Calu3 (cell line): ENCODE measurements around the gene ULK4. TPM values are rescaled to one million over a fixed set of nuclear protein-coding genes. Genes with fewer than 3 reads are reported as not detected.

Experiments used
- BruUV-seq: library from RNA; stranded (reverse); fragments of 400-500 nt; replicated peaks from 2 replicates; lab custom pipeline; 2021; lab: Mats Ljungman, UMichigan
- CTCF ChIA-PET: fragments of 300-600 bp; sonication (Branson Sonifier 250); formaldehyde crosslinking; loops from one replicate; lab custom pipeline; 2022; ENCODE audit warnings: antibody characterized with exemption; lab: Charles Lee
- DNase-seq: peaks from one replicate; pipeline ENCODE4 v3.0.0; 2022
- H3K27ac Mint-ChIP-seq: one replicate; pipeline ENCODE4 v1.8.0; 2022; ENCODE audit warnings: mixed read lengths; ENCODE audit not compliant: unreplicated experiment
- H3K27me3 Mint-ChIP-seq: one replicate; pipeline ENCODE4 v1.8.0; 2022; ENCODE audit warnings: mixed read lengths; ENCODE audit not compliant: unreplicated experiment
- H3K36me3 Mint-ChIP-seq: one replicate; pipeline ENCODE4 v1.8.0; 2022; ENCODE audit warnings: mild to moderate bottlenecking, moderate library complexity, mixed read lengths; ENCODE audit not compliant: insufficient read depth, unreplicated experiment
- H3K4me1 Mint-ChIP-seq: one replicate; pipeline ENCODE4 v1.8.0; 2022; ENCODE audit warnings: mild to moderate bottlenecking, low read depth, mixed read lengths; ENCODE audit not compliant: unreplicated experiment
- H3K4me3 Mint-ChIP-seq: one replicate; pipeline ENCODE4 v1.8.0; 2022; ENCODE audit warnings: mild to moderate bottlenecking, low read depth, moderate library complexity, mixed read lengths; ENCODE audit not compliant: unreplicated experiment
- H3K9me3 Mint-ChIP-seq: one replicate; pipeline ENCODE4 v1.8.0; 2022; ENCODE audit warnings: low read depth, mixed read lengths; ENCODE audit not compliant: unreplicated experiment
- CTCF ChIP-seq: fragments of 200-600 bp; IDR thresholded peaks from one replicate; pipeline ENCODE4 v1.8.0; 2022; ENCODE audit warnings: antibody characterized with exemption; ENCODE audit not compliant: unreplicated experiment
- intact Hi-C: fragments of 100-400 bp; cut with micrococcal nuclease; formaldehyde crosslinking; loops from one replicate; pipeline ENCODE4 v1.10.0; 2022; ENCODE audit not compliant: unreplicated experiment
- total RNA-seq: library from RNA; stranded (reverse); gene quantifications from 2 replicates; pipeline ENCODE4 v1.2.3, GENCODE V29; 2022

Gene ULK4
- total RNA-seq, 1 experiment from 2014 or later, result 8.7 TPM

GRCh38 chr3:41323467-41324155 is 638.3 kb downstream of the ULK4 start:
- Mint-ChIP-seq H3K4me3 (no peak overlapping the region), H3K27ac (no peak overlapping the region), H3K27me3 (peaks cover 12% of the 10 kb centered on the region), H3K36me3 (no peaks in the 10 kb centered on the region), H3K4me1 (peaks cover 17% of the 10 kb centered on the region), H3K9me3 (no peaks in the 10 kb centered on the region)
- intact Hi-C loops, result no loop called here
- CTCF ChIA-PET, result interaction anchor here (0.7 kb wide), 1 partner anchor 556 kb away, joined by 3 read pairs; no protein-coding TSS in a partner anchor
- no peak for TF ChIP-seq CTCF
- no TSS peak for BruUV-seq
- no peak for DNase-seq

DNA sequence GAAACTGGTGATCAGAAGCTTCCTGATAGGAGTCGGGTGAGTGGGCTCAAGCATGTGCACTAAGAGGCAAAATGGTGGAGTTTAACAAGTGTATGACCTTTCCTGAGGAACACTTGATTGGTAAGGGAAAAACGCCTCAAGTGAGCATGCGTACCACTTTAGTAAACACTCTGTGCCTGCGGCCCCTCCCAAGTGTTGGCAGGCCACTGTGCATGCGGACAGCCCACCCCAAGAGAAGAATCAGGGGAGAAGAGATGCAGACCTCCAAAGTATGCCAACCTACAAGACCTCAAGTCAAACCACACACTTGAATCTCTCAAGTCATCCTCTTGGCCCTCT is 640.3 kb downstream of the ULK4 start:
- TF ChIP-seq CTCF, result no peak
- no TSS peak for BruUV-seq
- H3K9me3 Mint-ChIP-seq, result no peaks in the 10 kb centered on the region
- intact Hi-C loops, result no loop called here
- CTCF ChIA-PET, result no interaction called here
- no peaks in the 10 kb centered on the region for H3K36me3 Mint-ChIP-seq
- peaks cover 15% of the 10 kb centered on the region for H3K4me1 Mint-ChIP-seq
- H3K4me3 Mint-ChIP-seq, result no peak overlapping the region
- H3K27ac Mint-ChIP-seq, result no peak overlapping the region
- no peak for DNase-seq
- H3K27me3 Mint-ChIP-seq, result peaks cover 12% of the 10 kb centered on the region

GRCh38 chr3:41320953-41321641 is 640.8 kb downstream of the ULK4 start:
- Mint-ChIP-seq H3K4me3 (no peak overlapping the region), H3K4me1 (peaks cover 15% of the 10 kb centered on the region), H3K9me3 (no peaks in the 10 kb centered on the region), H3K27ac (no peak overlapping the region), H3K27me3 (peaks cover 12% of the 10 kb centered on the region), H3K36me3 (no peaks in the 10 kb centered on the region)
- CTCF ChIA-PET, result no interaction called here
- DNase-seq, result no peak
- no peak for TF ChIP-seq CTCF
- intact Hi-C loops, result no loop called here
- BruUV-seq, result no TSS peak

- H3K4me1 Mint-ChIP-seq, result peaks cover 15% of the 10 kb centered on the region
- DNase-seq, result peak; percentile 48
- no peaks in the 10 kb centered on the region for H3K36me3 Mint-ChIP-seq
- CTCF ChIA-PET, result no interaction called here
- H3K9me3 Mint-ChIP-seq, result no peaks in the 10 kb centered on the region
- TF ChIP-seq CTCF, result no peak
- intact Hi-C loops, result loop anchor here (5.0 kb wide), 1 partner anchor 116 kb away; no protein-coding TSS in a partner anchor
- H3K27ac Mint-ChIP-seq, result no peak overlapping the region
- no peak overlapping the region for H3K4me3 Mint-ChIP-seq
- H3K27me3 Mint-ChIP-seq, result peaks cover 12% of the 10 kb centered on the region
- BruUV-seq, result no TSS peak
Measured at GRCh38 chr3:41318520-41318919, 643.4 kb downstream of the ULK4 start.
